ENCODE results near the gene CNGA2. TPM values are rescaled to one million over a fixed set of nuclear protein-coding genes. Genes with fewer than 3 reads are reported as not detected.

CNGA2 gene
- total and polyA plus RNA-seq, 2 experiments from 2014 or later = not detected

GRCh38 chrX:151724563-151725337, 9.8 kb upstream of the CNGA2 start (continued):
- TF ChIP-seq REST (IDR thresholded peaks at IDR 0.05; ENCODE audit: unreplicated experiment) (no peak), EZH2phosphoT487 (IDR thresholded peaks at IDR 0.05; ENCODE audit: unreplicated experiment) (no peak), EZH2 (IDR thresholded peaks at IDR 0.05; ENCODE audit: low read depth, unreplicated experiment) (no peak), CREB1 (CRISPR knock-in tag; IDR thresholded peaks at IDR 0.05; ENCODE audit: low read depth) (no peak), STAT1 (IDR thresholded peaks at IDR 0.05; ENCODE audit: unreplicated experiment) (no peak), ZNF462 (CRISPR knock-in tag; IDR thresholded peaks at IDR 0.05) (no peak), POLR2AphosphoS5 (IDR thresholded peaks at IDR 0.05; ENCODE audit: low read depth) (no peak)

Measured in GM23338 (cell line).